K562 (cell line): ENCODE results near the gene TOPORS. TPM values are rescaled to one million over a fixed set of nuclear protein-coding genes. Genes with fewer than 3 reads are reported as not detected.
A peak's percentile ranks its signal among the peaks of the same experiment; 100 is the strongest.

Source experiments
- BCLAF1 ChIP-seq, 2 experiments: fragments of 450-650 bp in 1 of 2; IDR thresholded peaks; 2 replicates each; pipeline ENCODE4 v1.6.1; 2011 to 2017; ENCODE audit warnings: low read depth in 2 of 2, antibody characterized with exemption in 1 of 2, borderline replicate concordance in 1 of 2, low read length in 1 of 2, mild to moderate bottlenecking in 1 of 2, mixed read lengths in 1 of 2; ENCODE audit not compliant: control insufficient read depth in 1 of 2
- CEBPB ChIP-seq: fragments of 450-650 bp; IDR thresholded peaks from 2 replicates; pipeline ENCODE4 v1.6.1; 2016; ENCODE audit warnings: missing genetic modification characterization, missing compliant biosample characterization
- CREBBP ChIP-seq: IDR thresholded peaks from one replicate; pipeline ENCODE4 v1.6.1; 2012; ENCODE audit warnings: low read depth, mild to moderate bottlenecking, control low read depth, inconsistent platforms, low read length
- CSDE1 ChIP-seq, 2 experiments: fragments of 450-650 bp; IDR thresholded peaks; 2 replicates each; pipeline ENCODE4 v1.6.1; 2016; ENCODE audit warnings: mild to moderate bottlenecking in 1 of 2
- FOS ChIP-seq: IDR thresholded peaks from 3 replicates; pipeline ENCODE4 v1.6.1; 2011; ENCODE audit not compliant: insufficient read length; ENCODE audit errors: extremely low read depth
- HCFC1 ChIP-seq: IDR thresholded peaks from 2 replicates; pipeline ENCODE4 v1.6.1; 2012; ENCODE audit warnings: low read depth, low read length, improper control_type of control experiment
- HNRNPH1 ChIP-seq: fragments of 200-400 bp; formaldehyde crosslinking; optimal IDR thresholded peaks from 2 replicates; pipeline ENCODE3; 2017; ENCODE audit warnings: low read depth, mild to moderate bottlenecking, low read length, moderate library complexity
- LEF1 ChIP-seq: fragments of 450-650 bp; IDR thresholded peaks from 2 replicates; pipeline ENCODE4 v1.6.1; 2016; ENCODE audit warnings: mild to moderate bottlenecking
- NKRF ChIP-seq: fragments of 450-650 bp; IDR thresholded peaks from 2 replicates; pipeline ENCODE4 v1.6.1; 2016; ENCODE audit warnings: borderline replicate concordance
- PCBP2 ChIP-seq: fragments of 200-400 bp; formaldehyde crosslinking; IDR thresholded peaks from 2 replicates; pipeline ENCODE4 v1.6.1; 2018; ENCODE audit warnings: low read length, low read depth, mild to moderate bottlenecking, moderate library complexity; ENCODE audit not compliant: poor library complexity, severe bottlenecking
- PHF20 ChIP-seq: fragments of 450-650 bp; IDR thresholded peaks from 2 replicates; pipeline ENCODE4 v1.6.1; 2018; ENCODE audit not compliant: partially characterized antibody
- SAFB2 ChIP-seq: fragments of 200-400 bp; formaldehyde crosslinking; IDR thresholded peaks from 2 replicates; pipeline ENCODE4 v1.6.1; 2018; ENCODE audit warnings: borderline replicate concordance, low read length, low read depth, moderate library complexity; ENCODE audit not compliant: severe bottlenecking
- ZNF318 ChIP-seq, 2 experiments: fragments of 450-650 bp; IDR thresholded peaks; 2 replicates each; pipeline ENCODE4 v1.6.1; 2016; ENCODE audit warnings: mild to moderate bottlenecking in 2 of 2, borderline replicate concordance in 1 of 2, low read depth in 1 of 2, moderate library complexity in 1 of 2
- ZNF324 ChIP-seq: fragments of 250-450 bp; sonication (Bioruptor Pico); IDR thresholded peaks from 2 replicates; pipeline ENCODE4 v1.4.0; 2020; ENCODE audit warnings: mild to moderate bottlenecking
- polyA plus RNA-seq, 8 experiments: library from polyadenylated mRNA; depleted of rRNA in 4 of 8; stranded (reverse) in 5 of 8; unstranded in 3 of 8; fragments of >200 nt; fragmentation: Nextera tagmentation in 2 of 8; fragmentation: Illumina TruSeq in 1 of 8; extraction: Ambion mirVana in 2 of 8; extraction: Trizol in 1 of 8; gene quantifications; 2 replicates each; pipeline versions ENCODE4 v1.2.1 to v1.2.3, GENCODE V29; 2011 to 2014; ENCODE audit warnings: inconsistent platforms in 1 of 8, missing spikeins in 1 of 8
- total RNA-seq, 7 experiments: library from RNA; depleted of rRNA in 6 of 7; stranded (reverse); fragments of >200 nt in 6 of 7; fragmentation: Illumina TruSeq in 2 of 7; extraction: Trizol in 2 of 7; gene quantifications; 2 replicates each; pipeline versions ENCODE4 v1.2.1 to v1.2.3, GENCODE V29; 2011 to 2021; ENCODE audit warnings: low replicate concordance in 1 of 7

The TOPORS gene
- total and polyA plus RNA-seq, 9 of the 15 experiments (the other 6 are each of a cell fraction or from before 2014, with no cell fraction given), result 4.3 to 19.6 (median 9.9) TPM

- TF ChIP-seq ZNF318 (IDR thresholded peaks at IDR 0.05; ENCODE audit: borderline replicate concordance in 1 of 2, low read depth in 1 of 2), result no peak
- TF ChIP-seq HCFC1, result peak; percentile 78
- no peak for TF ChIP-seq HNRNPH1
- TF ChIP-seq BCLAF1 (IDR thresholded peaks at IDR 0.05; ENCODE audit: borderline replicate concordance in 1 of 2, control insufficient read depth in 1 of 2, low read depth in 2 of 2, low read length in 1 of 2), result 0 out of 4 replicates have a peak, but pooled peaks of 1 of the 2 experiments have one; percentile 42
- no peak for TF ChIP-seq SAFB2
- TF ChIP-seq FOS, result no peak
- no peak for TF ChIP-seq CREBBP
- TF ChIP-seq PHF20, result peak; percentile 90
- no peak for TF ChIP-seq PCBP2
- TF ChIP-seq ZNF324 (CRISPR knock-in tag), result no peak
- TF ChIP-seq NKRF, result no peak
- peak in 1 of 2 experiments; percentile 14; a peak in 1 of 4 replicates for TF ChIP-seq CSDE1 (IDR thresholded peaks at IDR 0.05)
- 0 out of 2 replicates have a peak, but pooled peaks have one; percentile 20 for TF ChIP-seq LEF1
- peak; percentile 83 for TF ChIP-seq CEBPB (tag)
Observed at GRCh38 chr9:32572900-32573523, 20.6 kb upstream of the TOPORS start, which contains the start of gene NDUFB6 (continued).
